Measurements from ENCODE around the gene SOCS4. TPM values are rescaled to one million over a fixed set of nuclear protein-coding genes. Genes with fewer than 3 reads are reported as not detected.
"Not testable (repeated sequence)": the region's sequence is repeated elsewhere in the genome, so short reads cannot be mapped to it uniquely, and the experiment has no call there.

The SOCS4 gene
- 32.4 and 38.7 TPM in 2 replicates for total RNA-seq

GRCh38 chr14:55026793-55027561 lies at the start of gene SOCS4, which contains the start of gene WDHD1:
TSS of gene SOCS4 (plus strand) at chr14:55027236. CDS start at chr14:55043042, 15,806 bp downstream.
TSS of gene WDHD1 (minus strand) at chr14:55027099. CDS start at chr14:55026787, 312 bp downstream.
- intact Hi-C loops (cut with micrococcal nuclease), result loop anchor here (1.0 to 5.0 kb wide), 4 partner anchors 24 to 540 kb away; partner anchors contain the start of genes FBXO34, GCH1, GMFB and MAPK1IP1L

GRCh38 chr14:54979039-54979438 lies 48.0 kb upstream of the SOCS4 start:
- intact Hi-C loops (cut with micrococcal nuclease), result no loop called here

- intact Hi-C loops (cut with micrococcal nuclease), result loop anchor here (5.0 kb wide), 1 partner anchor 79 kb away; the partner anchor contains the start of gene GCH1
These were observed 45.3 kb upstream of the SOCS4 start for GRCh38 chr14:54981698-54982097.

GRCh38 chr14:54985156-54985555 lies 41.9 kb upstream of the SOCS4 start:
- intact Hi-C loops (cut with micrococcal nuclease), result no loop called here

- intact Hi-C loops (cut with micrococcal nuclease), result no loop called here
These were observed 26.7 kb upstream of the SOCS4 start for GRCh38 chr14:55000381-55000780.

- intact Hi-C loops (cut with micrococcal nuclease), result no loop called here
These were observed 22.0 kb upstream of the SOCS4 start for GRCh38 chr14:55005071-55005470.

- intact Hi-C loops (cut with micrococcal nuclease), result no loop called here
These were observed 12.0 kb upstream of the SOCS4 start for GRCh38 chr14:55015006-55015405.

GRCh38 chr14:55019968-55020554 lies 7.0 kb upstream of the SOCS4 start:
- intact Hi-C loops (cut with micrococcal nuclease), result no loop called here

GRCh38 chr14:55024365-55024764 lies 2.7 kb upstream of the SOCS4 start:
- intact Hi-C loops (cut with micrococcal nuclease), result not testable (repeated sequence)

GRCh38 chr14:55025948-55026347 lies 1.1 kb upstream of the SOCS4 start:
- intact Hi-C loops (cut with micrococcal nuclease), result loop anchor here (5.0 kb wide), 2 partner anchors 246 to 539 kb away; partner anchors contain the start of genes FBXO34 and GMFB

- intact Hi-C loops (cut with micrococcal nuclease), result loop anchor here (5.0 kb wide), 2 partner anchors 246 to 539 kb away; partner anchors contain the start of genes FBXO34 and GMFB
These were observed 619 bp upstream of the SOCS4 start for GRCh38 chr14:55026441-55026792.

- intact Hi-C loops (cut with micrococcal nuclease), result loop anchor here (5.0 kb wide), 2 partner anchors 244 to 541 kb away; partner anchors contain the start of genes FBXO34 and GMFB
These were observed 1.0 kb downstream of the SOCS4 start for GRCh38 chr14:55028066-55028465.

GRCh38 chr14:55028476-55028875 lies 1.4 kb downstream of the SOCS4 start:
- intact Hi-C loops (cut with micrococcal nuclease), result loop anchor here (5.0 kb wide), 2 partner anchors 244 to 541 kb away; partner anchors contain the start of genes FBXO34 and GMFB

GRCh38 chr14:55031190-55031589 lies 4.2 kb downstream of the SOCS4 start:
- intact Hi-C loops (cut with micrococcal nuclease), result no loop called here

GRCh38 chr14:55037995-55038394 lies 11.0 kb downstream of the SOCS4 start:
- intact Hi-C loops (cut with micrococcal nuclease), result not testable (repeated sequence)

- intact Hi-C loops (cut with micrococcal nuclease), result no loop called here
These were observed 11.7 kb downstream of the SOCS4 start for GRCh38 chr14:55038708-55039107.

GRCh38 chr14:55043528-55043927 lies 16.5 kb downstream of the SOCS4 start:
- intact Hi-C loops (cut with micrococcal nuclease), result no loop called here

- intact Hi-C loops (cut with micrococcal nuclease), result no loop called here
These were observed 18.1 kb downstream of the SOCS4 start for GRCh38 chr14:55045087-55045486.

- intact Hi-C loops (cut with micrococcal nuclease), result no loop called here
These were observed 20.4 kb downstream of the SOCS4 start for GRCh38 chr14:55047301-55048053.

- intact Hi-C loops (cut with micrococcal nuclease), result no loop called here
These were observed 21.9 kb downstream of the SOCS4 start for GRCh38 chr14:55048900-55049436.

GRCh38 chr14:55051165-55051422 lies 24.1 kb downstream of the SOCS4 start:
- intact Hi-C loops (cut with micrococcal nuclease), result loop anchor here (1.0 to 10.0 kb wide), 5 partner anchors 24 to 486 kb away; partner anchors contain the start of genes DLGAP5, GCH1, SAMD4A and SOCS4
